H9 (cell line): ENCODE results near the gene FHIT. TPM values are rescaled to one million over a fixed set of nuclear protein-coding genes. Genes with fewer than 3 reads are reported as not detected.

Source experiments
- DNase-seq: peaks from one replicate; pipeline ENCODE4 v3.0.0-alpha.2; 2017
- H2AFZ ChIP-seq: one replicate; pipeline ENCODE4 v1.6.1; 2013; ENCODE audit warnings: mild to moderate bottlenecking, low read length, control low read depth, moderate library complexity
- H2AK5ac ChIP-seq: 2 replicates; pipeline ENCODE4 v1.6.1; 2013; ENCODE audit warnings: low read length, control low read depth, mixed read lengths; ENCODE audit not compliant: insufficient read length
- H2BK120ac ChIP-seq: one replicate; pipeline ENCODE4 v1.6.1; 2013; ENCODE audit warnings: low read depth, mild to moderate bottlenecking, low read length, control low read depth, inconsistent platforms; ENCODE audit not compliant: poor library complexity, severe bottlenecking
- H2BK12ac ChIP-seq: 2 replicates; pipeline ENCODE4 v1.6.1; 2013; ENCODE audit warnings: low read length, control low read depth, mixed read lengths, low read depth; ENCODE audit not compliant: insufficient read length
- H2BK15ac ChIP-seq: 2 replicates; pipeline ENCODE4 v1.6.1; 2013; ENCODE audit warnings: low read depth, low read length, control low read depth
- H2BK20ac ChIP-seq: one replicate; pipeline ENCODE4 v1.6.1; 2013; ENCODE audit warnings: low read depth, mild to moderate bottlenecking, low read length, control low read depth, inconsistent platforms; ENCODE audit not compliant: poor library complexity, severe bottlenecking
- H2BK5ac ChIP-seq: 2 replicates; pipeline ENCODE4 v1.6.1; 2013; ENCODE audit warnings: low read length, control low read depth, mixed read lengths; ENCODE audit not compliant: insufficient read length
- H3K14ac ChIP-seq: 2 replicates; pipeline ENCODE4 v1.6.1; 2013; ENCODE audit warnings: low read length, control low read depth; ENCODE audit not compliant: insufficient read depth
- H3K18ac ChIP-seq: 2 replicates; pipeline ENCODE4 v1.6.1; 2013; ENCODE audit warnings: low read depth, mild to moderate bottlenecking, mixed read lengths, low read length, control low read depth; ENCODE audit not compliant: insufficient read length
- H3K23ac ChIP-seq: 2 replicates; pipeline ENCODE4 v1.6.1; 2013; ENCODE audit warnings: low read length, control low read depth, mixed read lengths, low read depth; ENCODE audit not compliant: insufficient read length
- H3K23me2 ChIP-seq: 2 replicates; pipeline ENCODE4 v1.6.1; 2013; ENCODE audit warnings: low read depth, mild to moderate bottlenecking, mixed read lengths, low read length, control low read depth; ENCODE audit not compliant: insufficient read length, poor library complexity, severe bottlenecking
- H3K27ac ChIP-seq: 2 replicates; pipeline ENCODE4 v1.5.1; 2013; ENCODE audit warnings: low read length, control low read depth, mixed read lengths, low read depth; ENCODE audit not compliant: insufficient read length
- H3K27me3 ChIP-seq: 2 replicates; pipeline ENCODE4 v1.6.1; 2013; ENCODE audit warnings: low read length, control low read depth, inconsistent platforms; ENCODE audit not compliant: insufficient read depth
- H3K4ac ChIP-seq: 2 replicates; pipeline ENCODE4 v1.6.1; 2013; ENCODE audit warnings: low read depth, mild to moderate bottlenecking, control low read depth, inconsistent platforms, low read length, moderate library complexity
- H3K4me1 ChIP-seq: 2 replicates; pipeline ENCODE4 v1.6.1; 2013; ENCODE audit warnings: low read length, control low read depth, inconsistent platforms; ENCODE audit not compliant: insufficient read depth
- H3K4me2 ChIP-seq: 2 replicates; pipeline ENCODE4 v1.6.1; 2013; ENCODE audit warnings: low read length, control low read depth, mixed read lengths; ENCODE audit not compliant: insufficient read length, insufficient read depth
- H3K56ac ChIP-seq: 2 replicates; pipeline ENCODE4 v1.6.1; 2013; ENCODE audit warnings: low read depth, mild to moderate bottlenecking, mixed read lengths, low read length, control low read depth; ENCODE audit not compliant: insufficient read length
- H3K79me1 ChIP-seq: 2 replicates; pipeline ENCODE4 v1.6.1; 2013; ENCODE audit warnings: low read depth, mild to moderate bottlenecking, moderate library complexity, low read length, control low read depth, inconsistent platforms; ENCODE audit not compliant: insufficient read depth, poor library complexity, severe bottlenecking
- H3K79me2 ChIP-seq: 2 replicates; pipeline ENCODE4 v1.6.1; 2013; ENCODE audit warnings: low read length, control low read depth, inconsistent platforms; ENCODE audit not compliant: insufficient read depth
- H3K9ac ChIP-seq: 2 replicates; pipeline ENCODE4 v1.6.1; 2013; ENCODE audit warnings: low read length, control low read depth, mixed read lengths; ENCODE audit not compliant: insufficient read length; ENCODE audit errors: extremely low read depth
- H3K9me3 ChIP-seq: one replicate; pipeline ENCODE4 v1.6.1; 2013; ENCODE audit warnings: low read depth, low read length, inconsistent platforms; ENCODE audit not compliant: control insufficient read depth
- H3T11ph ChIP-seq: one replicate; pipeline ENCODE4 v1.6.1; 2013; ENCODE audit warnings: mild to moderate bottlenecking, low read length, control low read depth, inconsistent platforms
- H4K20me1 ChIP-seq: one replicate; pipeline ENCODE4 v1.6.1; 2013; ENCODE audit not compliant: control insufficient read depth, insufficient read length, insufficient read depth
- H4K5ac ChIP-seq: 2 replicates; pipeline ENCODE4 v1.6.1; 2013; ENCODE audit warnings: low read depth, mild to moderate bottlenecking, mixed read lengths, low read length, control low read depth; ENCODE audit not compliant: insufficient read length
- H4K8ac ChIP-seq: replicated peaks from 2 replicates; pipeline ENCODE4 v1.6.1; 2013; ENCODE audit warnings: low read length, control low read depth, mixed read lengths, low read depth; ENCODE audit not compliant: insufficient read length
- H4K91ac ChIP-seq: 2 replicates; pipeline ENCODE4 v1.6.1; 2013; ENCODE audit warnings: low read depth, mild to moderate bottlenecking, moderate library complexity, mixed read lengths, low read length, control low read depth; ENCODE audit not compliant: insufficient read length
- H3K27ac Mint-ChIP-seq, 3 experiments: 2 replicates in 2 of 3; 3 replicates in 1 of 3; pipeline ENCODE4 v1.8.0; 2020 to 2021; ENCODE audit warnings: mixed read lengths in 3 of 3, mild to moderate bottlenecking in 1 of 3, moderate library complexity in 1 of 3
- H3K27me3 Mint-ChIP-seq: 2 replicates; pipeline ENCODE4 v1.8.0; 2021; ENCODE audit warnings: low read depth, mild to moderate bottlenecking, moderate library complexity, mixed read lengths
- H3K36me3 Mint-ChIP-seq, 3 experiments: 2 replicates in 2 of 3; 3 replicates in 1 of 3; pipeline ENCODE4 v1.8.0; 2020 to 2021; ENCODE audit warnings: low read depth in 3 of 3, mixed read lengths in 3 of 3; ENCODE audit not compliant: insufficient read depth in 1 of 3
- H3K4me1 Mint-ChIP-seq, 2 experiments: 2 replicates each; pipeline ENCODE4 v1.8.0; 2020; ENCODE audit warnings: mixed read lengths in 2 of 2
- H3K4me3 Mint-ChIP-seq, 2 experiments: 2 replicates in 1 of 2; 3 replicates in 1 of 2; pipeline ENCODE4 v1.8.0; 2020 to 2021; ENCODE audit warnings: mild to moderate bottlenecking in 2 of 2, mixed read lengths in 2 of 2, moderate library complexity in 1 of 2
- H3K9me3 Mint-ChIP-seq, 2 experiments: 2 replicates in 1 of 2; 3 replicates in 1 of 2; pipeline ENCODE4 v1.8.0; 2020; ENCODE audit warnings: mild to moderate bottlenecking in 2 of 2, mixed read lengths in 2 of 2, moderate library complexity in 1 of 2
- CTCF ChIP-seq: fragments of 200-600 bp; sonication (generic); conservative IDR thresholded peaks from 3 replicates; pipeline ENCODE4 v1.8.0; 2021; ENCODE audit warnings: antibody characterized with exemption, mild to moderate bottlenecking
- WGBS: extraction: QIAGEN DNeasy Blood & Tissue Kit; methylation state at CpG from one replicate; pipeline ENCODE4 v1.1.7; 2013; ENCODE audit warnings: missing lambda C conversion rate, low lambda C conversion rate, mixed read lengths; ENCODE audit not compliant: insufficient read length; ENCODE audit errors: extremely low coverage; 5-methylcytosine and 5-hydroxymethylcytosine counted together
- total RNA-seq: library from RNA; stranded (reverse); gene quantifications from 2 replicates; pipeline ENCODE4 v1.2.1, GENCODE V29; 2021

FHIT gene
- total RNA-seq, 1 experiment from 2014 or later, result 3.0 TPM

GRCh38 chr3:60643831-60644230 lies 607.4 kb downstream of the FHIT start:
- no peaks in the 10 kb centered on the region for H3K23me2 ChIP-seq
- no peaks in the 10 kb centered on the region for H3K79me1 ChIP-seq
- H3K14ac ChIP-seq, result no peak overlapping the region
- H3K9ac ChIP-seq, result no peak overlapping the region
- no peak overlapping the region for H3T11ph ChIP-seq
- no peak overlapping the region for H3K18ac ChIP-seq
- Mint-ChIP-seq H3K27ac (no peak overlapping the region), H3K36me3 (no peaks in the 10 kb centered on the region), H3K4me1 (peaks cover 14 to 17% of the 10 kb centered on the region in 2 experiments), H3K4me3 (no peak overlapping the region), H3K9me3 (no peaks in the 10 kb centered on the region; a peak in 1 of 5 replicates), H3K27me3 (no peaks in the 10 kb centered on the region)
- H3K27ac ChIP-seq, result no peak overlapping the region
- no peak for DNase-seq
- H2BK15ac ChIP-seq, result no peak overlapping the region
- H4K91ac ChIP-seq, result no peak overlapping the region
- no peak overlapping the region for H3K4me2 ChIP-seq
- no peak overlapping the region for H4K5ac ChIP-seq
- H2BK20ac ChIP-seq, result no peak overlapping the region
- no peak overlapping the region for H3K23ac ChIP-seq
- no peaks in the 10 kb centered on the region; the same call in 1 of the 2 replicates for H3K4me1 ChIP-seq
- WGBS, result no CpG with 5 or more reads among the region's 1 CpG
- H3K9me3 ChIP-seq, result no peaks in the 10 kb centered on the region
- no peaks in the 10 kb centered on the region for H3K79me2 ChIP-seq
- H2BK120ac ChIP-seq, result no peak overlapping the region
- no peak overlapping the region for H2AK5ac ChIP-seq
- no peaks in the 10 kb centered on the region for H4K20me1 ChIP-seq
- no peak overlapping the region for H4K8ac ChIP-seq
- TF ChIP-seq CTCF, result no peak
- H2BK12ac ChIP-seq, result no peak overlapping the region
- H3K27me3 ChIP-seq, result no peaks in the 10 kb centered on the region
- H3K4ac ChIP-seq, result no peak overlapping the region
- H3K56ac ChIP-seq, result no peak overlapping the region
- H2BK5ac ChIP-seq, result no peak overlapping the region
- no peak overlapping the region for H2AFZ ChIP-seq
